Urinary bladder (tissue), 4 donors: ENCODE measurements around the gene ZNF462. TPM values are rescaled to one million over a fixed set of nuclear protein-coding genes. Genes with fewer than 3 reads are reported as not detected.

Source experiments
- DNase-seq: peaks from one replicate; pipeline ENCODE4 v3.0.0-alpha.2; 2015; ENCODE audit errors: extremely low spot score
- H3K27ac ChIP-seq: one replicate; pipeline ENCODE4 v1.5.1; 2013; ENCODE audit warnings: low read depth, mild to moderate bottlenecking, moderate library complexity
- H3K36me3 ChIP-seq: one replicate; pipeline ENCODE4 v1.6.1; 2013; ENCODE audit warnings: mild to moderate bottlenecking, moderate library complexity; ENCODE audit not compliant: insufficient read depth
- H3K4me1 ChIP-seq: one replicate; pipeline ENCODE4 v1.6.1; 2013; ENCODE audit warnings: mild to moderate bottlenecking, moderate library complexity; ENCODE audit not compliant: insufficient read depth
- H3K4me3 ChIP-seq: one replicate; pipeline ENCODE4 v1.5.1; 2013; ENCODE audit warnings: low read depth, low read length
- WGBS: extraction: QIAGEN DNeasy Blood & Tissue Kit; methylation state at CpG from one replicate; pipeline ENCODE4 v1.1.7; 2013; 5-methylcytosine and 5-hydroxymethylcytosine counted together
- polyA plus RNA-seq: library from polyadenylated mRNA; stranded (reverse); fragments of 200-250 nt; gene quantifications from one replicate; pipeline ENCODE4 v1.2.3, GENCODE V29; 2013
- total RNA-seq: library from RNA; depleted of rRNA; stranded (reverse); fragments of >200 nt; gene quantifications from one replicate; pipeline ENCODE4 v1.2.3, GENCODE V29; 2014
- donor health status: healthy with polysubstance abuse.
- donor health status: healthy.

ZNF462 gene
- total and polyA plus RNA-seq, 2 donors, result 4.4 to 40.2 TPM

DNA sequence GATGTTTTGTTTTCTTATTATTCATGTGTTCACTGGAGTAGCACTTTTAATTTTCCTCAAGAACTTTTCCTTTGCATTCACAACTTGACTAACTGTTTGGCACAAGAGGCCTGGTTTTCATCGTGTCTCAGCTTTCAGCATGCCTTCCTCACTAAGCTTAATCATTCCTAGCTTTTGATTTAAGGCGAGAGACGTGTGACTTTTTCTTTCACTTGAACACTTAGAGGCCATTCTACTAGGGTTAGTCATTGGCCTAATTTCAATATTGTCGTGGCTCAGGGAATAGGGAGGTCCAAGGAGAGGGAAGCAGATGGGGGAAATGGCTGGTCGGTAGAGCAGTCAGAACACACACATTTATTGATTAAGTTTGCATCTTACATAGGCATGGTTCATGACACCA lies 94.0 kb downstream of the ZNF462 start:
- no peak overlapping the region for H3K27ac ChIP-seq
- WGBS, result 64% methylated on average over 5 of the region's 5 CpGs
- no peak overlapping the region for H3K4me3 ChIP-seq
- no peaks in the 10 kb centered on the region for H3K36me3 ChIP-seq
- DNase-seq, result no peak
- H3K4me1 ChIP-seq, result no peaks in the 10 kb centered on the region

DNA sequence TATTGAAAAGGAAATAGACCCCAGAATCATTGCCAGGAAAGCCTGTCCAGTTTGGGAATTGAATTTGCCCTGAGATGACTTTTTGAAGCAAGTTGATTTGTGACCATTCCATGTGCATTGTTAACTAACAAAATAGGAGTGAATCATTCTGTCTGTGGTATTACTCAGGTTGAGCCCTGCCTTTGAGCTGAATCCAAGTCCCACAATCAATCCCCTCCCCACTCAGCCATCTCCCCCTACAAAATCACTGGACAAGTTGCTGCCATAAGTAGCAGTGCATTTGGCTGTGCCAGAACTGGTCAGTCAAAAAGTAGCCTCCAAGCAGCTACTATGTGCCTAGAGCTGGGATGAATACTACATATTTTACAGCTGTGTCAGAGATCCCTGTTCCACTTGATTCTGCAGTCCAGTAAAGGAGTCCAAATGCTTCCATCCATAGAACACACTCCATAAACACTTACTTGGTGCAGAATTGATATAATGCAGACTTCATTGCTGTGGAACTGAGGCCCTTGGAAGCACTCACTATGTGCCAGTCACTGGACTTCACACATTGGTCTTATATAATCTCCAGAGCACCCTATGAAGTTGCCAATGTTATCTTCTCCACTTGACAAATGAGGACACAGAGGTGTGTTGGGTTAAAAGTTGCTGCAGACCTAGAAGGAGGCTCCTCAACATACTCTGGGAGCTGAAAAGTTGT lies 96.1 kb downstream of the ZNF462 start:
- H3K4me1 ChIP-seq, result no peaks in the 10 kb centered on the region
- H3K36me3 ChIP-seq, result no peaks in the 10 kb centered on the region
- H3K4me3 ChIP-seq, result no peak overlapping the region
- H3K27ac ChIP-seq, result no peak overlapping the region
- DNase-seq, result no peak

DNA sequence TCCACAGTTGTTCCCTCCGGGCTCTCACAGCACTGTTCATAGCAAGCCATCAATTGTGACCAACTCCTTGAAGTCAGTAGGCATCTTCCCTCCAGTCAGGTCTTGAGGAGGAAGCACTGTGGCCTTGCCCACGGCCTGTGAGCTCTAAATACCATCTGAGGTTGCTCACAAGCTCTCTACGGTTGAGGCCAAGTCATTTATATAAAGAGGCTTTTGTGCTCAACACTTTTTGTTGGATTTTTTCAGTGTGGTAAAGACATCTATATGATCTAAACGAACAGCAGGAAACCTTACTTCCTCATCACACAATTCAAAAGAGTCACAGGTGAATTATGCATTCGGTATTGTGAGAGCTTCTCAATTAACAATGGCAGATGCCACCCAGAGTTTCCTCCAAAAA lies 97.3 kb downstream of the ZNF462 start:
- WGBS, result 82% methylated on average over 5 of the region's 5 CpGs
- no peak for DNase-seq
- H3K4me3 ChIP-seq, result no peak overlapping the region
- no peak overlapping the region for H3K27ac ChIP-seq
- H3K36me3 ChIP-seq, result no peaks in the 10 kb centered on the region
- no peaks in the 10 kb centered on the region for H3K4me1 ChIP-seq

DNA sequence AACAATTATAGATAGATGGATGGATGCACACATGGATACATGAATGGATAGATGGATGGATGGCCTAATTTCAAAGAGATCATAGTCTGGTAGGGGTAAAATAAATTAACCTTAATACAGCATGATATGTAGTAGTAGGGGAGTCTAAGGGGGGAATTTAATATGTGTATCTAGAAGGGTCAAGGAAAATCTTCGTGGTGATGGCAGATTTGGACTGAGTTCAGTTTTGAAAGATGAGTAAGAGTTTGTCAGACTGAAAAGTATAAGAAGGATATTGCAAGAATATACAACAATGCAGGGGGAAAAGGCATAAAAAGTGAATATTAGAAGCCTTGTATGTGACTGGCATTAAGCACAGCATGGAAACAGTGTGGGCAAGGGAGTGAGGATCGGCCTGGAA lies 98.7 kb downstream of the ZNF462 start:
- DNase-seq, result no peak
- WGBS, result 85% methylated on average over 2 of the region's 2 CpGs
- Histone ChIP-seq H3K4me3 (no peak overlapping the region), H3K27ac (no peak overlapping the region), H3K36me3 (no peaks in the 10 kb centered on the region), H3K4me1 (no peaks in the 10 kb centered on the region)

DNA sequence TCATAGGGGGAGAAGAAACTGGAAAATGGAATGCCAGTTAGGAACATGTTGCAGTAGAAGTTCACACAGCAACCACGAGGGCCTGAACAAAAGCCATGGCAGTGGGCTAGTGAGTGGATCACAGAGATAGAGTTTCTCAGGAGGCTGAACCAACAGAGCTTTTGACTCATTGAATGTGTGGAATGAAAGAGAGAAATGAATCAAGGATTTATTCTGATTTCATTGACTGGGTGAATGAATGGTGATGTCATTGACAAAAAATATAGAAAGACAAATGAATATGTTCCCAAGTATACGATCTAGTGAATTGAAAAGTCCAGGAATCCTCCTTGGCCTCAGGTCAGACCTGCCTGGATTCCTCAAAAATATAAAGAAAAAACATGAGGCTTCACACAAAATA lies 99.2 kb downstream of the ZNF462 start:
- no peak for DNase-seq
- H3K27ac ChIP-seq, result no peak overlapping the region
- no peaks in the 10 kb centered on the region for H3K4me1 ChIP-seq

GRCh38 chr9:106962615-106963363 lies 99.8 kb downstream of the ZNF462 start:
- Histone ChIP-seq H3K36me3 (no peaks in the 10 kb centered on the region), H3K4me3 (no peak overlapping the region), H3K27ac (no peak overlapping the region), H3K4me1 (no peaks in the 10 kb centered on the region)
- no peak for DNase-seq
- WGBS, result 65% methylated on average over 8 of the region's 8 CpGs

More for the DNA sequence above, 99.2 kb downstream of the ZNF462 start:
- no peak overlapping the region for H3K4me3 ChIP-seq
- H3K36me3 ChIP-seq, result no peaks in the 10 kb centered on the region
- WGBS, result 70% methylated on average over 2 of the region's 2 CpGs

GRCh38 chr9:106963684-106964083 lies 100.7 kb downstream of the ZNF462 start:
- Histone ChIP-seq H3K27ac (no peak overlapping the region), H3K36me3 (no peaks in the 10 kb centered on the region), H3K4me1 (no peaks in the 10 kb centered on the region), H3K4me3 (no peak overlapping the region)
- 79% methylated on average over 3 of the region's 3 CpGs for WGBS
- DNase-seq, result no peak

GRCh38 chr9:106964329-106964728 lies 101.4 kb downstream of the ZNF462 start:
- no peak overlapping the region for H3K27ac ChIP-seq
- WGBS, result 85% methylated on average over 2 of the region's 2 CpGs
- no peak overlapping the region for H3K4me3 ChIP-seq
- DNase-seq, result no peak
- H3K4me1 ChIP-seq, result no peaks in the 10 kb centered on the region
- no peaks in the 10 kb centered on the region for H3K36me3 ChIP-seq

GRCh38 chr9:106964822-106965525 lies 102.0 kb downstream of the ZNF462 start:
- Histone ChIP-seq H3K27ac (no peak overlapping the region), H3K4me1 (no peaks in the 10 kb centered on the region), H3K36me3 (no peaks in the 10 kb centered on the region), H3K4me3 (no peak overlapping the region)
- DNase-seq, result no peak
- 94% methylated on average over 4 of the region's 4 CpGs for WGBS

DNA sequence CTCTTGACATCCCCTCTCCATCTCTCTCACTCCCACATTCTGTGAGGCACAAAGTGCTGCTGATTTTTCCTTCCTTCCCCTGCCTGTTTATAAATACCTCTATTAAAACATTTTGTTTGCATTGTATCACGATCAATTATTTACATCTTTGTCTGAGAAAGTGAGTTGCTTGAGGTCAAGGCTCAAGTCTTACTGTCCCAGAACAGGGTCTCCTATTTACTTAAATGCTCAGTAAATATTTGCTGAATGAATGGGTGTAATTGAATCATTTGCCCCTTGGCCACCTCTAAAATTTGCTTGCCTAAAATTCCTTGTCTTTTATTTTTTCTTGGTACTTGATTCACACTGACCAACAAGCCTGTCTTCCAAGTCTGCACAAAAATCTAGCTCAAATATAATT lies 103.5 kb downstream of the ZNF462 start:
- Histone ChIP-seq H3K4me3 (no peak overlapping the region), H3K4me1 (no peaks in the 10 kb centered on the region), H3K36me3 (no peaks in the 10 kb centered on the region), H3K27ac (no peak overlapping the region)
- WGBS, result 69% methylated on average over 1 of the region's 1 CpG
- no peak for DNase-seq

DNA sequence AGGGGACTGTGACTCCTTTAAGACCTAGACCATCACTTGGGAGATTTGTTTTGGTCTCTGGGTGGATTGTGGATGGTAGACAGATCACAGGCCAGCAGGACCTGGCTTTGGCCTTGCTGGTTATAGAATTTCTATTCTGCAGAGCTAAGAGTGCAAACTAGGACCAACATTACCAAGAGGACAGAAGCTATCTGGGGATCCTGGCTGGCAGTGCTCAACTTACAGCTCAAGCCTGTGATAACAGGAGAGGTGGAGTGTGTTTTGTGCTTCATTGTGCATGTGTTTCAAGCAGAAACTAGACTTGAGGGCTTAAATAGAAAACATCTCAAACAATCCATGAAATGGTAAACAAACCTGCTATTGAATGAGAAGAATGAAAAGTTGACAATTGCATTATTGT lies 106.7 kb downstream of the ZNF462 start:
- Histone ChIP-seq H3K4me3 (no peak overlapping the region), H3K36me3 (peaks cover 3% of the 10 kb centered on the region), H3K27ac (no peak overlapping the region), H3K4me1 (no peaks in the 10 kb centered on the region)
- no peak for DNase-seq

GRCh38 chr9:106970219-106970975 lies 107.4 kb downstream of the ZNF462 start:
- WGBS, result 84% methylated on average over 9 of the region's 9 CpGs
- H3K36me3 ChIP-seq, result peaks cover 7% of the 10 kb centered on the region

DNA sequence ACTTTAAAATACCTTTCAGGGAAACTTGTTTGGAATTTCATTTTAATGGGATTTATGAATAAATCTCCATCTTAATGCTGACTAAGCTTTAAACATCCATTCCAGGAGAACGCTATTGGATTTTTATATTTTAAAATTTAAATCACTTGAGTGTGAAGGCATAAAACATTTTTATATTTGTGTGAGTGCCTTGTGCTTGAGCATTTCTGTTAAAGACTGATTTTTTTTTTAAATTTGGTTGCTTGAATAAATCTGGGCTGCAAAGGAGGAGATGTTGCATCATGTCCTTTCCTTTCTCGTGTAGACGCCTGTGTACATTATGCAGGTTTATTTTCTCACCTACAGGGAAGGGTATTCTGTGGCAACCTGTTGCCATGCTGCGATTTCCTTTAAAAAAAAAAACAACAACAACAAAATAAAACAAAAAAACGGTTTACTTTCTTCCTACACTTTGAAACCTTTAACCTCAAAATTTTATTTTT lies 108.1 kb downstream of the ZNF462 start:
- no peak overlapping the region for H3K27ac ChIP-seq
- no peak for DNase-seq
- 87% methylated on average over 5 of the region's 5 CpGs for WGBS
- H3K36me3 ChIP-seq, result peaks cover 7% of the 10 kb centered on the region
- no peak overlapping the region for H3K4me3 ChIP-seq
- H3K4me1 ChIP-seq, result no peaks in the 10 kb centered on the region

More at GRCh38 chr9:106970219-106970975, 107.4 kb downstream of the ZNF462 start:
- Histone ChIP-seq H3K4me1 (no peaks in the 10 kb centered on the region), H3K27ac (no peak overlapping the region), H3K4me3 (no peak overlapping the region)
- no peak for DNase-seq
